ENCODE data around the gene PRDM2. TPM values are rescaled to one million over a fixed set of nuclear protein-coding genes. Genes with fewer than 3 reads are reported as not detected.

The PRDM2 gene
- total and polyA plus RNA-seq, 9 donors: 30.0 to 81.9 (median 61.8) TPM

DNA sequence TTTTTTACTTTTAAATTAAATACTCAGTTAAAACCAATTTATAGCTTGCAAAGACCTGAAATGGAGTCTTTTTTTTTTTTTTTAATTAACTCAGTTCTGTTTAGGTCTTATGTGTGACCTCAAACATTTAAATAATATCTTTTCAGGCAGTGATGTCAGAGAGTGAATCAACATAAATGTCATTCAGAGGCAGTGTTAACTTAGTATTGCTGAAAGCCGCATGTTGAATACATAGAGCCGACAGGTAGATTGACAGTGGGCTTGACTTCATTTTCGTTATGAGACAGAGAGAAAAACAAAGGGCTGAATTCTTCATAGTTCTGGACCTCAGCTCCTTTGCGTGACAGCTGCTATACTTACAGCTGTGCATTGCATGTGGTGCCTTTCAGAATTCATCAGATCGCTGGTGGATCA, 51.5 kb downstream of the PRDM2 start:
- Histone ChIP-seq H3K4me3 (no peak overlapping the region), H3K36me3 (no peaks in the 10 kb centered on the region), H3K4me1 (ENCODE audit: insufficient read depth) (peaks cover 10% of the 10 kb centered on the region), H3K27me3 (no peaks in the 10 kb centered on the region), H3K9me3 (no peaks in the 10 kb centered on the region), H3K27ac (no peak overlapping the region)
- TF ChIP-seq EP300 (IDR thresholded peaks at IDR 0.05) (no peak), CTCF (IDR thresholded peaks at IDR 0.05) (no peak), POLR2A (IDR thresholded peaks at IDR 0.05) (no peak)
- intact Hi-C loops (cut with DNase I): no loop called here
- DNase-seq: no peak
- WGBS, 3 donors: 66 to 85% (median 67%) methylated on average over 5 of the region's 5 CpGs

DNA sequence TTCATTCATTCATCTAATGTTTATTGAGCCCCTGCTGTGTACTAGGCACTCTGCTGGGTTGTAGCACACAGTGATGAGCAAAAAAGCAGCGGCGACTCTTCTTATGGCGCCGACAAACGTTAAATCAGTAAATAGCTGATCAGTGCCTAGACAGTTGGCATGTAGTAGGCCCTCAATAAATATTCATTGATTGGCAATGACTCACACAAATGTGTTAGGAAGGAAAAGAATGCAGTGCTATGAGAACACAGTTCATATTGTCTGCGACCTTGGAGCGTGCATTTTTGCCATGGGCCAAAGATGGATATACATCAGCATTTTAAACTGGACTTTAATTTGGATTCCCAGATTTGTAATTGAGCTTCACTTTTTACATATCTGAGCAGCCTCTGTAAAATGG, 52.0 kb downstream of the PRDM2 start:
- H3K4me1 ChIP-seq (ENCODE audit: insufficient read depth): peaks cover 10% of the 10 kb centered on the region
- intact Hi-C loops (cut with DNase I): no loop called here
- H3K4me3 ChIP-seq: no peak overlapping the region
- no peaks in the 10 kb centered on the region for H3K9me3 ChIP-seq
- no peak for DNase-seq
- no peaks in the 10 kb centered on the region for H3K27me3 ChIP-seq
- H3K27ac ChIP-seq: no peak overlapping the region
- TF ChIP-seq POLR2A (IDR thresholded peaks at IDR 0.05): no peak
- no peak for TF ChIP-seq EP300 (IDR thresholded peaks at IDR 0.05)
- TF ChIP-seq CTCF (IDR thresholded peaks at IDR 0.05): no peak
- WGBS, 3 donors: 85 to 89% (median 86%) methylated on average over 7 of the region's 7 CpGs
- H3K36me3 ChIP-seq: no peaks in the 10 kb centered on the region

- no peaks in the 10 kb centered on the region for H3K36me3 ChIP-seq
- no peak overlapping the region for H3K27ac ChIP-seq
- peaks cover 13% of the 10 kb centered on the region for H3K4me1 ChIP-seq (ENCODE audit: insufficient read depth)
- 90 to 91% (median 90%) methylated on average over 6 of the region's 6 CpGs for WGBS, 3 donors
- no peak for DNase-seq
- no peaks in the 10 kb centered on the region for H3K9me3 ChIP-seq
- no peak for TF ChIP-seq EP300 (IDR thresholded peaks at IDR 0.05)
- TF ChIP-seq POLR2A (IDR thresholded peaks at IDR 0.05): no peak
- TF ChIP-seq CTCF (IDR thresholded peaks at IDR 0.05): no peak
- no peak overlapping the region for H3K4me3 ChIP-seq
- intact Hi-C loops (cut with DNase I): no loop called here
- H3K27me3 ChIP-seq: no peaks in the 10 kb centered on the region
These were observed 52.9 kb downstream of the PRDM2 start for GRCh38 chr1:13752852-13753251.

DNA sequence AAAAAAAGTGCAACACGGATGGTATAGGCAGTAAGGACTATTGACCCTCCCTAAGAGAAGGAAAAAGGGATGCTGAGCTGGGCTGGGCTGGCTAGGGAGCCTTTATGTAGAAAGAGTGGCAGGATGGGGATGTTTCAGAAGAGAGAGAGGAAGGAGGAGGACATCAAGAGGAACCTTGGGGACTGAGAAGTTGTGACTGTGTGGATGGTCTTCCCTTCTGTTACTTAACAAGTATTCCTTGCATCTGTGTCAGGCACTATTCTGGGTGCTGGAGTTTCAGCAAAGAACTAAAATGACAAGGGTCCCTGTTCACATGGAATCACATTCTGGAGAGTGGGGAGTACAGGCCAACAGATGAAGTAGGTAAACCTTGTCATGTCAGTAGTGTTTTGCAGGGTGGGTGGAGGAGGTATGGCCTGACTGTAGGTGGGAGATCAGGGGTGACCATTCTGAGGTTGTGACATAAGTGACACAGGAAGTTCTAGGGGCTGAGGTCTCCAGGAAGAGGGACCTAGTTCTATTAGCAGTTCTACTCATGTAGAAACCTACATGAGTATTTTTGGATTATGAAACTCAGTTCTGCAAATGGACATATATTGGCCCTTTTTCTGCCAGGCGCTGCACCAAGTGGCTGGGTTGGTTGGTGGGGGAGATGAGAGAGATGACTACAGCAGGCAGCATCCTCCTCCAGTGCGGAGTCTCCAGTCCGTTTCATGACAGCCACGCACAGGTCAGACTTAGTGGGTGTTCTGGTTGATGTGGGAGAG, 53.8 kb downstream of the PRDM2 start:
- H3K27ac ChIP-seq: no peak overlapping the region
- no peaks in the 10 kb centered on the region for H3K9me3 ChIP-seq
- TF ChIP-seq CTCF (IDR thresholded peaks at IDR 0.05) (no peak), EP300 (IDR thresholded peaks at IDR 0.05) (no peak), POLR2A (IDR thresholded peaks at IDR 0.05) (no peak)
- WGBS, 3 donors: 77 to 88% (median 82%) methylated on average over 5 of the region's 5 CpGs
- no peaks in the 10 kb centered on the region for H3K27me3 ChIP-seq
- no peak overlapping the region for H3K4me3 ChIP-seq
- peaks cover 13% of the 10 kb centered on the region for H3K4me1 ChIP-seq (ENCODE audit: insufficient read depth)
- no peaks in the 10 kb centered on the region for H3K36me3 ChIP-seq
- DNase-seq: no peak
- intact Hi-C loops (cut with DNase I): no loop called here

Data from ovary (tissue), 9 donors.